ENCODE measurements around the gene MYH9.

Gene MYH9

GRCh38 chr22:36324414-36324813 lies 63.4 kb downstream of the MYH9 start:
- Histone ChIP-seq H3K36me3 (ENCODE audit: low read depth) (peaks cover 98% of the 10 kb centered on the region), H3K27me3 (ENCODE audit: insufficient read depth, poor library complexity, severe bottlenecking) (no peaks in the 10 kb centered on the region), H3K4me3 (ENCODE audit: severe bottlenecking) (no peak overlapping the region), H3K27ac (ENCODE audit: poor library complexity, severe bottlenecking) (peak overlapping the region; percentile 100), H3K4me1 (ENCODE audit: insufficient read depth, poor library complexity, severe bottlenecking) (peaks cover 35% of the 10 kb centered on the region), H3K9me3 (ENCODE audit: severe bottlenecking) (no peaks in the 10 kb centered on the region)
- DNase-seq (ENCODE audit: low spot score) (no peak), ATAC-seq (ENCODE audit: low read depth) (no peak)
- TF ChIP-seq CTCF (IDR thresholded peaks at IDR 0.05; ENCODE audit: poor library complexity, severe bottlenecking) = no peak

DNA sequence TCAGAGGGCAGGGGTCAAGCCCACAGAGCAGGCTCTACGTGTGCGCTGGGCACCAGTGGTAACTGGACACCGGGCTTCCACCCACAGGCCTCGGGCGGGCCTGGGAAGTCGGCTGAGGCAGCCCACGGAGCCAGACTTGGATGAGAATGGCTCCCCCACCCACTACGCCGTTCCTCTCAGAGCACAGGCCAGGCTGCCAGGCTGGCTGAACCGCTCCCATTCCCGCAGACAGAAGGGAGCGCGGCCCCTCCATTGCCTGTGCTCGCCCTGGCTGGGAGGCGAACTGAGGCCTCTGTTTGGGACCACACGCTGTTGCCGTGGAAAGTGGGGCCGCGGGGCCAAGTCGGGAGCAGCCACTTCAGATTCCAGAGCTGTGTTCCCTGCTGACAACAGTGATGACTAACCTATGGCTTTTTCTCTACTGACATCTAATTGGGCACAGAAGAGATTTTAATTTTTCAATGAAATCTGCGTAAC lies 63.9 kb downstream of the MYH9 start:
- Histone ChIP-seq H3K4me3 (ENCODE audit: severe bottlenecking) (no peak overlapping the region), H3K4me1 (ENCODE audit: insufficient read depth, poor library complexity, severe bottlenecking) (peaks cover 32% of the 10 kb centered on the region), H3K36me3 (ENCODE audit: low read depth) (peaks cover 100% of the 10 kb centered on the region), H3K9me3 (ENCODE audit: severe bottlenecking) (no peaks in the 10 kb centered on the region), H3K27me3 (ENCODE audit: insufficient read depth, poor library complexity, severe bottlenecking) (no peaks in the 10 kb centered on the region), H3K27ac (ENCODE audit: poor library complexity, severe bottlenecking) (peak overlapping the region; percentile 100)
- DNase-seq (ENCODE audit: low spot score) (no peak), ATAC-seq (ENCODE audit: low read depth) (no peak)
- TF ChIP-seq CTCF (IDR thresholded peaks at IDR 0.05; ENCODE audit: poor library complexity, severe bottlenecking) = no peak

- Histone ChIP-seq H3K27me3 (ENCODE audit: insufficient read depth, poor library complexity, severe bottlenecking) (no peaks in the 10 kb centered on the region), H3K4me3 (ENCODE audit: severe bottlenecking) (no peak overlapping the region), H3K27ac (ENCODE audit: poor library complexity, severe bottlenecking) (peak overlapping the region; percentile 100), H3K36me3 (ENCODE audit: low read depth) (peaks cover 100% of the 10 kb centered on the region), H3K4me1 (ENCODE audit: insufficient read depth, poor library complexity, severe bottlenecking) (peaks cover 26% of the 10 kb centered on the region), H3K9me3 (ENCODE audit: severe bottlenecking) (no peaks in the 10 kb centered on the region)
- no peak for DNase-seq (ENCODE audit: low spot score)
- no peak for TF ChIP-seq CTCF (IDR thresholded peaks at IDR 0.05; ENCODE audit: poor library complexity, severe bottlenecking)
- no peak for ATAC-seq (ENCODE audit: low read depth)
Measured at GRCh38 chr22:36323182-36323854, 64.4 kb downstream of the MYH9 start.

- H3K36me3 ChIP-seq (ENCODE audit: low read depth) = peaks cover 100% of the 10 kb centered on the region
- H3K27ac ChIP-seq (ENCODE audit: poor library complexity, severe bottlenecking) = peak overlapping the region; percentile 100
- no peak for ATAC-seq (ENCODE audit: low read depth)
Measured at GRCh38 chr22:36322602-36322915, 65.2 kb downstream of the MYH9 start.

More at GRCh38 chr22:36322602-36322915, 65.2 kb downstream of the MYH9 start:
- no peak for TF ChIP-seq CTCF (IDR thresholded peaks at IDR 0.05; ENCODE audit: poor library complexity, severe bottlenecking)
- no peaks in the 10 kb centered on the region for H3K27me3 ChIP-seq (ENCODE audit: insufficient read depth, poor library complexity, severe bottlenecking)
- peaks cover 22% of the 10 kb centered on the region for H3K4me1 ChIP-seq (ENCODE audit: insufficient read depth, poor library complexity, severe bottlenecking)
- H3K4me3 ChIP-seq (ENCODE audit: severe bottlenecking) = no peak overlapping the region
- DNase-seq (ENCODE audit: low spot score) = no peak
- no peaks in the 10 kb centered on the region for H3K9me3 ChIP-seq (ENCODE audit: severe bottlenecking)
